RWPE1 (cell line): Measurements from ENCODE around the gene NLE1.
A peak's percentile ranks its signal among the peaks of the same experiment; 100 is the strongest.

Source experiments
- CTCF ChIA-PET: fragments of 350-600 bp; sonication (Branson Sonifier 250); formaldehyde crosslinking; extraction: SDS; loops from one replicate; lab custom pipeline; 2021; lab: Yijun Ruan, JAX
- POLR2A ChIA-PET: fragments of 400-600 bp; formaldehyde crosslinking; extraction: SDS; loops from one replicate; lab custom pipeline; 2020; ENCODE audit warnings: antibody characterized with exemption; ENCODE audit not compliant: low non-redundant PET; lab: Yijun Ruan, JAX
- DNase-seq: peaks from one replicate; pipeline ENCODE4 v3.0.0; 2012; ENCODE audit warnings: low spot score
- H3K27ac ChIP-seq: fragments of 450-650 bp; 2 replicates; pipeline ENCODE4 v1.5.1; 2017
- TF ChIP-seq, protein P1 (sequence below): fragments of 450-650 bp; conservative IDR thresholded peaks from 2 replicates; pipeline ENCODE4 v1.5.1; 2017; ENCODE audit warnings: low read depth, mild to moderate bottlenecking

Gene NLE1

DNA sequence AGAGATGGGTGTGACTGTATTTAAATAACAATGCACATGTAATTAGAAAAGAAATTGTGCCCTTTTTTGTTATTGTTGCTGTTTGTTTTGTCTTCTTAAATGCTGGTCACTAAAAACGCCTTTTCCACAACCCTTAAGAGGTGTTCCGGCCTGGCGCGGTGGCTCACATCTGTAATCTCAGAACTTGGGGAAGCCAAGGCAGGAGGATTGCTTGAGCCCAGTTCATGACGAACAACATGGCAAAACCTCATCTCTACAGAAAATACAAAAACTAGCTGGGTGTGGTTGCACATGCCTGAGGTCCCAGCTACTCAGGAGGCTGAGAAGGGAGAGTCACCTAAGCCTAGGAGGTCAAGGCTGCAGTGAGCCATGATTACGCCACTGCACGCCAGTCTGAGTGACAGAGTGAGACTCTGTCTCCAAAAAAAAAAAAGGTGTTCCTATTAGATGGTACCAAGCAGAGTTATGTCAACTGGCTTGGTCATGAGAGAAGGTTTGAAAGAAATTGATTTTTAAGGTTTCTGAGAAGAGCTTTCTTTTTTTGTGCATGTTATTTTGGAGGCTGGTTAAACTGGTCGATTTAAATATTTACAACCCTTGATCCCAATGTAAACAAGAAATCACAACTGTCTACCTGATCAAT lies 55.1 kb downstream of the NLE1 start:
- ChIA-PET CTCF (interaction anchor here (0.6 to 1.4 kb wide), 2 partner anchors 23 to 96 kb away, joined by 4 read pairs; partner anchors contain the start of gene RFFL), POLR2A (no interaction called here)
- H3K27ac ChIP-seq, result no peak overlapping the region
- no peak for DNase-seq
- TF ChIP-seq, protein P1, sequence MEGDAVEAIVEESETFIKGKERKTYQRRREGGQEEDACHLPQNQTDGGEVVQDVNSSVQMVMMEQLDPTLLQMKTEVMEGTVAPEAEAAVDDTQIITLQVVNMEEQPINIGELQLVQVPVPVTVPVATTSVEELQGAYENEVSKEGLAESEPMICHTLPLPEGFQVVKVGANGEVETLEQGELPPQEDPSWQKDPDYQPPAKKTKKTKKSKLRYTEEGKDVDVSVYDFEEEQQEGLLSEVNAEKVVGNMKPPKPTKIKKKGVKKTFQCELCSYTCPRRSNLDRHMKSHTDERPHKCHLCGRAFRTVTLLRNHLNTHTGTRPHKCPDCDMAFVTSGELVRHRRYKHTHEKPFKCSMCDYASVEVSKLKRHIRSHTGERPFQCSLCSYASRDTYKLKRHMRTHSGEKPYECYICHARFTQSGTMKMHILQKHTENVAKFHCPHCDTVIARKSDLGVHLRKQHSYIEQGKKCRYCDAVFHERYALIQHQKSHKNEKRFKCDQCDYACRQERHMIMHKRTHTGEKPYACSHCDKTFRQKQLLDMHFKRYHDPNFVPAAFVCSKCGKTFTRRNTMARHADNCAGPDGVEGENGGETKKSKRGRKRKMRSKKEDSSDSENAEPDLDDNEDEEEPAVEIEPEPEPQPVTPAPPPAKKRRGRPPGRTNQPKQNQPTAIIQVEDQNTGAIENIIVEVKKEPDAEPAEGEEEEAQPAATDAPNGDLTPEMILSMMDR, result no peak

GRCh38 chr17:35086164-35086563 lies 55.9 kb downstream of the NLE1 start:
- ChIA-PET POLR2A (no interaction called here), CTCF (no interaction called here)
- DNase-seq, result no peak
- H3K27ac ChIP-seq, result no peak overlapping the region
- TF ChIP-seq, protein P1, result no peak

GRCh38 chr17:35084987-35085386 lies 57.1 kb downstream of the NLE1 start:
- DNase-seq, result peak; percentile 70
- ChIA-PET CTCF (interaction anchor here (0.6 kb wide), 1 partner anchor 748 kb away, joined by 4 read pairs; no protein-coding TSS in a partner anchor), POLR2A (no interaction called here)
- H3K27ac ChIP-seq, result peak overlapping the region; percentile 70
- TF ChIP-seq, protein P1, result no peak

DNA sequence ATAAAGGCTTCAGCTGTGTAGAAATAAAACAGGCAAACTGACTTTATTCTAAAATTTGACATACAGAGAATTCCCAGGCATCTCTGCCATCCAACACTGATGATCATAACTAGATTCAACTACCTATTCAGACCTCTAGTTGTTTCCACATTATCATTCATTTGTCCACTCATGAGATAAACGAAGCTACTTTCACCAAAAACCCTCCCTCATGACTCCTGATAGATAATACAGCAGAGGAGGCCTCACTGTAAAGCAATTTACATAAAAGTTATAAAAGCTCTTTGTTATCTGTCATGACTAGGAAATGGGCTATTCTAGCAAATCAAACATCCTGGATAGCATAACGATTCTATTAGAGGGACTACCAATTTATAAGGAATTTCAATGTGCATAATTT lies 59.0 kb downstream of the NLE1 start:
- ChIA-PET POLR2A (no interaction called here), CTCF (interaction anchor here (0.5 to 0.8 kb wide), 2 partner anchors 11 to 36 kb away, joined by 3 to 5 read pairs; partner anchors contain the start of gene RAD51D)
- TF ChIP-seq, protein P1, result no peak
- no peak overlapping the region for H3K27ac ChIP-seq
- DNase-seq, result no peak

DNA sequence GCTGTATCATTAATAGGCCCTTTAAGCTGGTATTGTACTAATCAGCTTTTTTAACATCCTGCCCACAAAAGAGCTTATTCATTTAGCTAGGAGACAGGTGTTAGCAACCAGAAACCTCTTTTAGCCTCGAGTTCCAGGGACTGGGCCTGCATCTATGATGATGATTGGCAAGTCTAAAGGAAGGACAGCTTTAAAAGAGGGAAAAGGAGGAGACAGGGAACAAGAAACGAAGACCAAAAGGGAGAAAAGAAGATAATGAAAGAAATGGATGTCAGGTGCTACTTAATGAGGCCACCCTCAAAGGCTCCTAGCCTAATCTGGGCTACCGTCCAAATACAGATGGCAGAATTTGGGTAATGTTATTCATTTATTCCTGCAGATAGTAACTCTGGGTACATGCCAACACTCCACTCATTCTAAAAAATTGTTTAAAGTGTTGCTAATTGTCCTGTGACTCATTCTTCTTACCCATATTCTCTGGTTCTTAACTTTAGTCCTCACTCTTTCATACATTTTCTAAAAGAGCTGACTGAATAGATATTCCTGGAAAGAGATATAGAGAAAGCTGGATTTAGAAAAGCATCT lies 59.9 kb downstream of the NLE1 start:
- TF ChIP-seq, protein P1, result no peak
- ChIA-PET CTCF (interaction anchor here (0.8 kb wide), 1 partner anchor 37 kb away, joined by 3 read pairs; the partner anchor contains the start of gene RAD51D), POLR2A (no interaction called here)
- H3K27ac ChIP-seq, result no peak overlapping the region
- DNase-seq, result peak; percentile 79

GRCh38 chr17:35081638-35082037 lies 60.5 kb downstream of the NLE1 start:
- ChIA-PET CTCF (no interaction called here), POLR2A (no interaction called here)
- H3K27ac ChIP-seq, result no peak overlapping the region
- TF ChIP-seq, protein P1, result no peak
- DNase-seq, result no peak
